Measurements from ENCODE around the gene EML4. TPM values are rescaled to one million over a fixed set of nuclear protein-coding genes. Genes with fewer than 3 reads are reported as not detected.

EML4 gene
- total RNA-seq, 2 experiments from 2014 or later, result 37.1 to 43.2 TPM

GRCh38 chr2:42309366-42309765, 140.2 kb downstream of the EML4 start:
- DNase-seq (ENCODE audit: low spot score), result no peak
- Histone ChIP-seq H3K4me1 (ENCODE audit: insufficient read depth, low read length, poor library complexity, severe bottlenecking) (no peaks in the 10 kb centered on the region), H4K20me1 (ENCODE audit: insufficient read depth, low read length) (no peaks in the 10 kb centered on the region), H3K36me3 (ENCODE audit: insufficient read depth, low read length) (peaks cover 9% of the 10 kb centered on the region), H3K27ac (ENCODE audit: low read depth, low read length, poor library complexity, severe bottlenecking) (no peak overlapping the region), H3K4me3 (ENCODE audit: low read depth, low read length, poor library complexity, severe bottlenecking) (no peak overlapping the region), H2AFZ (ENCODE audit: low read length) (no peak overlapping the region), H3K79me2 (ENCODE audit: insufficient read depth, low read depth, low read length) (no peaks in the 10 kb centered on the region), H3K4me2 (ENCODE audit: low read length) (no peak overlapping the region), H3K9me3 (ENCODE audit: low read length) (no peaks in the 10 kb centered on the region), H3K9me2 (ENCODE audit: insufficient read depth, low read length) (no peaks in the 10 kb centered on the region)
- ChIA-PET CTCF (ENCODE audit: unreplicated experiment) (no interaction called here), POLR2A (interaction anchor here (0.7 to 1.2 kb wide), 5 partner anchors 9 to 254 kb away, joined by 3 to 11 read pairs (median 3); no protein-coding TSS in a partner anchor)
- intact Hi-C loops (cut with micrococcal nuclease; ENCODE audit: unreplicated experiment), result no loop called here
- no peak for TF ChIP-seq EZH2phosphoT487 (IDR thresholded peaks at IDR 0.05; ENCODE audit: borderline replicate concordance, low read depth, low read length)
- no peak for TF ChIP-seq CTCF (conservative IDR thresholded peaks at IDR 0.05; ENCODE audit: low read length)
- BruUV-seq (replicated peaks), result no TSS peak

- no TSS peak for BruUV-seq (replicated peaks)
- H4K20me1 ChIP-seq (ENCODE audit: insufficient read depth, low read length), result no peaks in the 10 kb centered on the region
- POLR2A ChIA-PET, result interaction anchor here (1.2 kb wide), 1 partner anchor 10 kb away, joined by 3 read pairs; no protein-coding TSS in a partner anchor
- peaks cover 7% of the 10 kb centered on the region; the same call in 1 of the 2 replicates for H3K36me3 ChIP-seq (ENCODE audit: insufficient read depth, low read length)
- no peak overlapping the region for H2AFZ ChIP-seq (ENCODE audit: low read length)
- H3K4me1 ChIP-seq (ENCODE audit: insufficient read depth, low read length, poor library complexity, severe bottlenecking), result no peaks in the 10 kb centered on the region
- H3K9me2 ChIP-seq (ENCODE audit: insufficient read depth, low read length), result no peaks in the 10 kb centered on the region
- CTCF ChIA-PET (ENCODE audit: unreplicated experiment), result interaction anchor here (0.7 kb wide), 1 partner anchor 212 kb away, joined by 3 read pairs; no protein-coding TSS in a partner anchor
- no peaks in the 10 kb centered on the region for H3K9me3 ChIP-seq (ENCODE audit: low read length)
- no peak overlapping the region for H3K4me3 ChIP-seq (ENCODE audit: low read depth, low read length, poor library complexity, severe bottlenecking)
- no peak for DNase-seq (ENCODE audit: low spot score)
- no peak overlapping the region for H3K27ac ChIP-seq (ENCODE audit: low read depth, low read length, poor library complexity, severe bottlenecking)
- intact Hi-C loops (cut with micrococcal nuclease; ENCODE audit: unreplicated experiment), result no loop called here
- no peak for TF ChIP-seq CTCF (conservative IDR thresholded peaks at IDR 0.05; ENCODE audit: low read length)
- TF ChIP-seq EZH2phosphoT487 (IDR thresholded peaks at IDR 0.05; ENCODE audit: borderline replicate concordance, low read depth, low read length), result no peak
- H3K4me2 ChIP-seq (ENCODE audit: low read length), result no peak overlapping the region
- H3K79me2 ChIP-seq (ENCODE audit: insufficient read depth, low read depth, low read length), result no peaks in the 10 kb centered on the region
Measured at GRCh38 chr2:42310007-42310515, 140.9 kb downstream of the EML4 start.

- no peak overlapping the region for H3K4me3 ChIP-seq (ENCODE audit: low read depth, low read length, poor library complexity, severe bottlenecking)
- H3K9me2 ChIP-seq (ENCODE audit: insufficient read depth, low read length), result no peaks in the 10 kb centered on the region
- no peaks in the 10 kb centered on the region for H3K79me2 ChIP-seq (ENCODE audit: insufficient read depth, low read depth, low read length)
- H3K36me3 ChIP-seq (ENCODE audit: insufficient read depth, low read length), result peaks cover 13% of the 10 kb centered on the region; the same call in 1 of the 2 replicates
- no peak overlapping the region for H3K27ac ChIP-seq (ENCODE audit: low read depth, low read length, poor library complexity, severe bottlenecking)
- no peak for DNase-seq (ENCODE audit: low spot score)
- H4K20me1 ChIP-seq (ENCODE audit: insufficient read depth, low read length), result no peaks in the 10 kb centered on the region
- CTCF ChIA-PET (ENCODE audit: unreplicated experiment), result no interaction called here
- H3K4me2 ChIP-seq (ENCODE audit: low read length), result no peak overlapping the region
- no peaks in the 10 kb centered on the region for H3K4me1 ChIP-seq (ENCODE audit: insufficient read depth, low read length, poor library complexity, severe bottlenecking)
- POLR2A ChIA-PET, result interaction anchor here (0.7 to 0.8 kb wide), 2 partner anchors 10 to 36 kb away, joined by 3 to 4 read pairs; no protein-coding TSS in a partner anchor
- intact Hi-C loops (cut with micrococcal nuclease; ENCODE audit: unreplicated experiment), result no loop called here
- no peak for TF ChIP-seq EZH2phosphoT487 (IDR thresholded peaks at IDR 0.05; ENCODE audit: borderline replicate concordance, low read depth, low read length)
- TF ChIP-seq CTCF (conservative IDR thresholded peaks at IDR 0.05; ENCODE audit: low read length), result no peak
- H2AFZ ChIP-seq (ENCODE audit: low read length), result no peak overlapping the region
- H3K9me3 ChIP-seq (ENCODE audit: low read length), result no peaks in the 10 kb centered on the region
- no TSS peak for BruUV-seq (replicated peaks)
Measured at GRCh38 chr2:42312106-42312505, 143.0 kb downstream of the EML4 start.
